Upper lobe of left lung (tissue), 6 donors: Measurements from ENCODE around the gene GOSR1. TPM values are rescaled to one million over a fixed set of nuclear protein-coding genes. Genes with fewer than 3 reads are reported as not detected.
A peak's percentile ranks its signal among the peaks of the same experiment; 100 is the strongest.
"Not testable (repeated sequence)": the region's sequence is repeated elsewhere in the genome, so short reads cannot be mapped to it uniquely, and the experiment has no call there.

ENCODE experiments used
- ATAC-seq, 2 donors: fragments of 200-7000 bp; cut with Tn5 transposase; one replicate each; pipeline ENCODE4 v1.9.1; 2022; ENCODE audit warnings: mild to moderate bottlenecking in 2 of 2, moderate library complexity in 2 of 2; ENCODE audit not compliant: low FRiP score in 2 of 2
- DNase-seq, 2 donors: peaks; one replicate each; pipeline ENCODE4 v3.0.0-alpha.2; 2019 to 2020
- H3K27ac ChIP-seq, 4 donors: fragments of 200-600 bp; sonication (generic); one replicate each; pipeline ENCODE4 v1.5.1; 2016 to 2019
- H3K27me3 ChIP-seq, 4 donors: fragments of 200-600 bp; sonication (generic); one replicate each; pipeline ENCODE4 v1.5.1; 2017 to 2019
- H3K36me3 ChIP-seq, 4 donors: fragments of 200-600 bp; sonication (generic); one replicate each; pipeline ENCODE4 v1.5.1; 2016 to 2019
- H3K4me1 ChIP-seq, 4 donors: fragments of 200-600 bp; sonication (generic); one replicate each; pipeline ENCODE4 v1.5.1; 2018 to 2019
- H3K4me3 ChIP-seq, 4 donors: fragments of 200-600 bp; sonication (generic); one replicate each; pipeline ENCODE4 v1.5.1; 2017 to 2019; ENCODE audit warnings: mild to moderate bottlenecking in 2 of 4, moderate library complexity in 1 of 4
- H3K9me3 ChIP-seq, 4 donors: fragments of 200-600 bp; sonication (generic); one replicate each; pipeline ENCODE4 v1.5.1; 2018 to 2019
- EP300 ChIP-seq, 4 donors: sonication (generic); formaldehyde crosslinking; IDR thresholded peaks; one replicate each; pipeline ENCODE4 v1.5.1; 2017; ENCODE audit warnings: antibody characterized with exemption in 4 of 4, control low read depth in 2 of 4
- POLR2A ChIP-seq, 4 donors: fragments of 450-650 bp; IDR thresholded peaks; one replicate each; pipeline ENCODE4 v1.5.1; 2016 to 2017; ENCODE audit warnings: antibody characterized with exemption in 4 of 4, mild to moderate bottlenecking in 2 of 4
- POLR2AphosphoS5 ChIP-seq, 2 donors: sonication (generic); formaldehyde crosslinking; IDR thresholded peaks; one replicate each; pipeline ENCODE4 v1.5.1; 2017; ENCODE audit warnings: antibody characterized with exemption in 2 of 2
- WGBS, 2 donors: methylation state at CpG; one replicate each; pipeline ENCODE4 v1.1.5; 2017 to 2018; 5-methylcytosine and 5-hydroxymethylcytosine counted together
- total RNA-seq, 6 donors: library from RNA; depleted of rRNA in 4 of 6; stranded (reverse); fragments of >200 nt in 4 of 6; gene quantifications; one replicate each; pipeline versions ENCODE4 v1.1.0 to v1.2.1, GENCODE V29; 2016 to 2021
- TF ChIP-seq, protein P1 (sequence below), 6 experiments: fragments of 450-650 bp in 4 of 6; fragments of 200-600 bp in 2 of 6; sonication (generic) in 2 of 6; IDR thresholded peaks; one replicate each; pipeline ENCODE4 v1.5.1; 2016 to 2019; ENCODE audit warnings: antibody characterized with exemption in 6 of 6
- donor health status: DM: no; HTN: no; CAD: no; lungs with moderate emphysema.
- donor health status: DM: no; HTN: yes; CAD: no; lungs with severe emphysema.

Gene GOSR1
- total RNA-seq, 6 donors from 2014 or later = 19.9 to 48.8 (median 37.0) TPM

DNA sequence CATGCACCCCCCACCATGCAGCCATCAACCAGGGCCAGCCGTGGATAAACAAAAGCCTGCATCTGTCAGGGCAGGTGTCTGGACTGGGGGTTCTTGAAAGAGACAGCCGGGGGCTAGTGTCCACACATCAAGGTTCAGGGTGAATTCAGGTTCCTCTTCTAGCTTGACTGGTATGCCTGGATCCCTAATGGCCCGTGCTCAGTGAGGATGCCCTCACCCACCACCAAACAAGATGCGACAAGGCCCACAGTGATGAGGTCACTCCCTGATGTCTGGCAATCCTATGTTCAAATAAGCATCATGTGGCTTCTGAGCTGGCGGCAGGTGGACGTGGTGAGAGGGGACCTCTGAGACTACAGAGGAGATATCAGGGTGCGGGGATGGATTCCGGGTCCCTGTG, 64.6 kb downstream of the GOSR1 start:
- ATAC-seq (no peak), DNase-seq (no peak)
- H3K4me1 ChIP-seq = no peaks in the 10 kb centered on the region
- H3K4me3 ChIP-seq = no peak overlapping the region
- no peaks in the 10 kb centered on the region for H3K27me3 ChIP-seq
- no peak for TF ChIP-seq POLR2A (IDR thresholded peaks at IDR 0.05)
- no peak for TF ChIP-seq EP300 (IDR thresholded peaks at IDR 0.05)
- TF ChIP-seq, protein P1, sequence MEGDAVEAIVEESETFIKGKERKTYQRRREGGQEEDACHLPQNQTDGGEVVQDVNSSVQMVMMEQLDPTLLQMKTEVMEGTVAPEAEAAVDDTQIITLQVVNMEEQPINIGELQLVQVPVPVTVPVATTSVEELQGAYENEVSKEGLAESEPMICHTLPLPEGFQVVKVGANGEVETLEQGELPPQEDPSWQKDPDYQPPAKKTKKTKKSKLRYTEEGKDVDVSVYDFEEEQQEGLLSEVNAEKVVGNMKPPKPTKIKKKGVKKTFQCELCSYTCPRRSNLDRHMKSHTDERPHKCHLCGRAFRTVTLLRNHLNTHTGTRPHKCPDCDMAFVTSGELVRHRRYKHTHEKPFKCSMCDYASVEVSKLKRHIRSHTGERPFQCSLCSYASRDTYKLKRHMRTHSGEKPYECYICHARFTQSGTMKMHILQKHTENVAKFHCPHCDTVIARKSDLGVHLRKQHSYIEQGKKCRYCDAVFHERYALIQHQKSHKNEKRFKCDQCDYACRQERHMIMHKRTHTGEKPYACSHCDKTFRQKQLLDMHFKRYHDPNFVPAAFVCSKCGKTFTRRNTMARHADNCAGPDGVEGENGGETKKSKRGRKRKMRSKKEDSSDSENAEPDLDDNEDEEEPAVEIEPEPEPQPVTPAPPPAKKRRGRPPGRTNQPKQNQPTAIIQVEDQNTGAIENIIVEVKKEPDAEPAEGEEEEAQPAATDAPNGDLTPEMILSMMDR (IDR thresholded peaks at IDR 0.05) = no peak
- TF ChIP-seq POLR2AphosphoS5 (IDR thresholded peaks at IDR 0.05) = no peak
- no peaks in the 10 kb centered on the region for H3K9me3 ChIP-seq
- H3K36me3 ChIP-seq = no peaks in the 10 kb centered on the region
- no peak overlapping the region for H3K27ac ChIP-seq
- WGBS, 2 donors = 91% methylated on average over 7 to 8 of the region's 8 CpGs

DNA sequence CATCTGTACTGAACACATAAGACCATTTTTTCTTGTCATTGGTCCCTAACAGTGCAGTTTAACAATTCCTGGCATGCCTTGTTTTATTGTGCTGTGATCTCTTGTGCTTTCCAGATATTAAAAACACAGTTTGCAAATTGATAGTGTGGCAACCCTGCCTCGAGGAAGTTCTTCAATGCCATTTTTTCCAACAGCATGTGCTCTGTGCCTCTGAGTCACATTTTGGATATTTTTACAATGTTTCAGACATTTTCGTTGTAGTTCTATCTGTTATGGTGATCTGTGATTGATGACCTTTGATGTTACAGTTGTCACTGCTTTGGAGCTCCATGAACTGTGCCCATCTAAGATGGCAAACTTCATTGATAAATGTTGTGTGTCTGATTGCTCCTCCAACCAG, 66.2 kb downstream of the GOSR1 start:
- Histone ChIP-seq H3K36me3 (no peaks in the 10 kb centered on the region), H3K4me1 (no peaks in the 10 kb centered on the region), H3K4me3 (no peak overlapping the region), H3K27ac (no peak overlapping the region), H3K27me3 (no peaks in the 10 kb centered on the region), H3K9me3 (no peaks in the 10 kb centered on the region)
- 63 to 68% methylated on average over 2 of the region's 2 CpGs for WGBS, 2 donors
- ATAC-seq (no peak), DNase-seq (no peak)
- TF ChIP-seq, protein P1 (IDR thresholded peaks at IDR 0.05) = no peak
- TF ChIP-seq EP300 (IDR thresholded peaks at IDR 0.05) = no peak
- TF ChIP-seq POLR2AphosphoS5 (IDR thresholded peaks at IDR 0.05) = no peak
- TF ChIP-seq POLR2A (IDR thresholded peaks at IDR 0.05) = no peak

DNA sequence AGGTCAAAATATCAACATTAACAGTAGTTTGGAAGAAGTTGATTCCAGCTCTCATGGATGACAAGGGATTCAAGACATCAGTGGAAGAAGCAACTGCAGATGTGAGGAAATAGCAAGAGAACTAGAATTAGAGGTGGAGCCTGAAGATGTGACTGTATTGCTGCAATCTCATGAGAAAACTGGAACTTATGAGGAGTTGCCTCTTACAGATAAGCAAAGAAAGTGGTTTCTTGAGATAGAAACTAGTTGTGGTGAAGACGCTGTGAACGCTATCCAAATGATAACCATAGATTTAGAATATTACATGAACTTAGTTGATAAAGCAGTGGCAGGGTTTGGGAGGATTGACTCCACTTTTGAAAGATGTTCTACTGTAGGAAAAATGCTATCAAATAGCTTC, 67.8 kb downstream of the GOSR1 start:
- ATAC-seq (no peak), DNase-seq (no peak)
- WGBS, 2 donors = 77 to 82% methylated on average over 2 of the region's 2 CpGs
- Histone ChIP-seq H3K27ac (no peak overlapping the region), H3K4me1 (no peaks in the 10 kb centered on the region), H3K36me3 (no peaks in the 10 kb centered on the region), H3K27me3 (no peaks in the 10 kb centered on the region), H3K4me3 (no peak overlapping the region), H3K9me3 (no peaks in the 10 kb centered on the region)
- TF ChIP-seq, protein P1 (IDR thresholded peaks at IDR 0.05) = no peak
- TF ChIP-seq EP300 (IDR thresholded peaks at IDR 0.05) (no peak), POLR2A (IDR thresholded peaks at IDR 0.05) (no peak), POLR2AphosphoS5 (IDR thresholded peaks at IDR 0.05) (no peak)

DNA sequence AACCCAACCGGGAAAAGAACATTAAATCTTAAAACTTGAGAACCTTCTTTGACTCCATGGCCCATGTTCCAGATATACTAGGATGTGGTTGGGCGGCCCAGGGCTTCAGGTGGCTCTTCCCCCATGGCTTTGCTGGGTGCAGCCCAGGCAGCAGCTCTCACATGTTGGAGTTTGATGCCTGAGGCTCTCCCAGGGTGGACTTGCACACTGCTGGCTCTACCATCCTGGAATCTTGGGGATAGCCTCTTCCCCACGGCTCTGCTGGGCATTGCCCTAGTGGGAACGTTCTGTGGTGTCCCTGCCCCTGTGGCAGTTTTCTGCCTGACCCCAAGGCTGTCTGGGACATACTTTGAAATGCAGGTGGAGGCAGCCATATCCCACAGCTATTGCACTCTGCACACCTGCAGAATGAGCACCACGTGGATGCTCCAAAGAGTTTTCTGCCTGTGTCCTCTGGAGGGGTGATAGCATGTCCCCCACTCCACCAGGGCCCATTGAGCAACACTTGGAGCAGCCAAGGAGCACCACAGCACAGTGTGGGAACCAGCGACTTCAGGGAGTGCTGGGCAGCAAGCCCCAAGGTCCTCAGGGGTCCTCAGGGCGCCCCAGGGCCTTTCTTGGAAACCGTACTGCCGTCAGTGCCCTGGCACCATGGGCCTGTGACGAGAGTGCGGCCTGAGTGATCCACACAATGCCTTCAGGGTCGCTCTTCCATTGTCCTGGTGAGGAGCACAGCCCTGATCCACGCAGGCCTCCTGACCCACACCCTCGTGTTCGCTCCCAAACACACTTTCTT, 70.8 kb downstream of the GOSR1 start:
- Histone ChIP-seq H3K27ac (no peak overlapping the region), H3K27me3 (no peaks in the 10 kb centered on the region), H3K4me1 (no peaks in the 10 kb centered on the region), H3K4me3 (no peak overlapping the region), H3K9me3 (no peaks in the 10 kb centered on the region), H3K36me3 (no peaks in the 10 kb centered on the region)
- TF ChIP-seq, protein P1 (IDR thresholded peaks at IDR 0.05) = no peak
- no peak for TF ChIP-seq EP300 (IDR thresholded peaks at IDR 0.05)
- TF ChIP-seq POLR2AphosphoS5 (IDR thresholded peaks at IDR 0.05) = no peak
- 81 to 94% methylated on average over 8 to 9 of the region's 15 CpGs for WGBS, 2 donors
- peak in 1 of 2 donors; percentile 23 for ATAC-seq
- peak in 1 of 2 donors; percentile 17 for DNase-seq

DNA sequence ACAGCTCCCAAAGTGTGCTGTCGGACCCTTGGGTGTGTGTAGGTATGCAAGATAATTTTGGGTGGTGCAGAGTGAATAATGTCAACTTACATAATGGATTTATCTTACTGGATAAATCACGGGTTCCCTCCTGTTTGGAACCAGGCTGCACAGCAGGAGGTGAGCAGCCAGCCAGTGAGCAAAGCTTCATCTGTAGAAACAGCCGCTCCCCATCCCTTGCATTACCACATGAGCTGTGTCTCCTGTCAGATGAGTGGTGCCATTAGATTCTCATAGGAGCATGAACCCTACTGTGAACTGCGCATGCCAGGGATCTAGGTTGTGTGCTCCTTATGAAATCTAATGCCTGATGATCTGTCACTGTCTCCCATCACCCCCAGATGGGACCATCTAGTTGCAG, 72.0 kb downstream of the GOSR1 start:
- not testable (repeated sequence) for H3K27me3 ChIP-seq, H3K4me3 ChIP-seq, H3K4me1 ChIP-seq, H3K27ac ChIP-seq, H3K9me3 ChIP-seq, ATAC-seq, DNase-seq, H3K36me3 ChIP-seq
- WGBS, 2 donors = 88 to 96% methylated on average over 4 of the region's 4 CpGs
